Activated naive CD4-positive, alpha-beta T cell treated with anti-CD3 and anti-CD28 coated beads, Interleukin-2, amount 50 U/mL, for 24 hours (primary cell): ENCODE results near the gene ADARB1.
A peak's percentile ranks its signal among the peaks of the same experiment; 100 is the strongest.
"Not testable (repeated sequence)": the region's sequence is repeated elsewhere in the genome, so short reads cannot be mapped to it uniquely, and the experiment has no call there.

ENCODE experiments used
- H3K27ac Mint-ChIP-seq: one replicate; pipeline ENCODE4 v1.8.0; 2021; ENCODE audit warnings: mild to moderate bottlenecking, mixed read lengths
- H3K27me3 Mint-ChIP-seq: one replicate; pipeline ENCODE4 v1.8.0; 2021; ENCODE audit warnings: mixed read lengths
- H3K36me3 Mint-ChIP-seq: one replicate; pipeline ENCODE4 v1.8.0; 2021; ENCODE audit warnings: mixed read lengths
- H3K4me1 Mint-ChIP-seq: one replicate; pipeline ENCODE4 v1.8.0; 2021; ENCODE audit warnings: mixed read lengths
- H3K4me3 Mint-ChIP-seq: one replicate; pipeline ENCODE4 v1.8.0; 2021; ENCODE audit warnings: mild to moderate bottlenecking, mixed read lengths
- H3K9me3 Mint-ChIP-seq: one replicate; pipeline ENCODE4 v1.8.0; 2021; ENCODE audit warnings: mixed read lengths

Gene ADARB1, protein sequence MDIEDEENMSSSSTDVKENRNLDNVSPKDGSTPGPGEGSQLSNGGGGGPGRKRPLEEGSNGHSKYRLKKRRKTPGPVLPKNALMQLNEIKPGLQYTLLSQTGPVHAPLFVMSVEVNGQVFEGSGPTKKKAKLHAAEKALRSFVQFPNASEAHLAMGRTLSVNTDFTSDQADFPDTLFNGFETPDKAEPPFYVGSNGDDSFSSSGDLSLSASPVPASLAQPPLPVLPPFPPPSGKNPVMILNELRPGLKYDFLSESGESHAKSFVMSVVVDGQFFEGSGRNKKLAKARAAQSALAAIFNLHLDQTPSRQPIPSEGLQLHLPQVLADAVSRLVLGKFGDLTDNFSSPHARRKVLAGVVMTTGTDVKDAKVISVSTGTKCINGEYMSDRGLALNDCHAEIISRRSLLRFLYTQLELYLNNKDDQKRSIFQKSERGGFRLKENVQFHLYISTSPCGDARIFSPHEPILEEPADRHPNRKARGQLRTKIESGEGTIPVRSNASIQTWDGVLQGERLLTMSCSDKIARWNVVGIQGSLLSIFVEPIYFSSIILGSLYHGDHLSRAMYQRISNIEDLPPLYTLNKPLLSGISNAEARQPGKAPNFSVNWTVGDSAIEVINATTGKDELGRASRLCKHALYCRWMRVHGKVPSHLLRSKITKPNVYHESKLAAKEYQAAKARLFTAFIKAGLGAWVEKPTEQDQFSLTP

DNA sequence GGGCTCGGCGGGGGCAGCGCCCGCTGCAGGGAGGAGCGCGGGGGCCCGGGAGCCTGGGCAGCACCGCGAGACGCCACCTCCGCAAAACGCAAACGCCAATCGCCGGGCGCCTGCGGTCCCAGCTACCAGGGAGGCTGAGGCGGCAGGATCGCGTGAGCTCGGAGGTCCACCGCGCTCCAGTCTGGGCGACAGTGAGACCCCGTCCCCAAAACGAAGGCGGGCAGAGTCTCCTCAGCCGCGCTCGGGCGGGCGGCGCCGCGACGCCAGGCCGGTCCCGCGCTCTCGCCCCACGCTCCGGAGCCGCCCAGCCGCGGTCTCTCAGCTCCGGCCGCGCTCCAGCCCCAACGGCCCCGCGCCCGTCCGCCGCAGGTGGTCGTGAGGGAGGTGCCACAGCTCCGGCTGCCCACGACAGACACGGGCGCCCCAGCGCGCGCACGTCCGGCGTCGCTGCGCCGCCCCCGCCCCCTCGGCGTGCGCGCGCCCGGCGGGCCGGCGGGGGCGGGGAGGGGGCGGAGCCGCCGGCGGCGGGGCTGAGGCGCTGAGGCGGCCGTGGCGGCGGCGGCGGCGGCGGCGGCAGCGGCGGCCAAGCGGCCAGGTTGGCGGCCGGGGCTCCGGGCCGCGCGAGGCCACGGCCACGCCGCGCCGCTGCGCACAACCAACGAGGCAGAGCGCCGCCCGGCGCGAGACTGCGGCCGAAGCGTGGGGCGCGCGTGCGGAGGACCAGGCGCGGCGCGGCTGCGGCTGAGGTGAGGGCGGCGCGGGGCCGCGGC, at the start of gene ADARB1:
TSS of gene ADARB1 (plus strand) at position 533 of the 770 bp plus-strand sequence. CDS start 97,077 bp downstream, outside the sequence.
- Mint-ChIP-seq H3K36me3 (no peaks in the 10 kb centered on the region), H3K4me3 (peak within 1 kb of the TSS; percentile 96), H3K27ac (peak within 1 kb of the TSS; percentile 94), H3K9me3 (peaks cover 2% of the 10 kb centered on the region), H3K27me3 (no peaks in the 10 kb centered on the region), H3K4me1 (peaks cover 41% of the 10 kb centered on the region)

DNA sequence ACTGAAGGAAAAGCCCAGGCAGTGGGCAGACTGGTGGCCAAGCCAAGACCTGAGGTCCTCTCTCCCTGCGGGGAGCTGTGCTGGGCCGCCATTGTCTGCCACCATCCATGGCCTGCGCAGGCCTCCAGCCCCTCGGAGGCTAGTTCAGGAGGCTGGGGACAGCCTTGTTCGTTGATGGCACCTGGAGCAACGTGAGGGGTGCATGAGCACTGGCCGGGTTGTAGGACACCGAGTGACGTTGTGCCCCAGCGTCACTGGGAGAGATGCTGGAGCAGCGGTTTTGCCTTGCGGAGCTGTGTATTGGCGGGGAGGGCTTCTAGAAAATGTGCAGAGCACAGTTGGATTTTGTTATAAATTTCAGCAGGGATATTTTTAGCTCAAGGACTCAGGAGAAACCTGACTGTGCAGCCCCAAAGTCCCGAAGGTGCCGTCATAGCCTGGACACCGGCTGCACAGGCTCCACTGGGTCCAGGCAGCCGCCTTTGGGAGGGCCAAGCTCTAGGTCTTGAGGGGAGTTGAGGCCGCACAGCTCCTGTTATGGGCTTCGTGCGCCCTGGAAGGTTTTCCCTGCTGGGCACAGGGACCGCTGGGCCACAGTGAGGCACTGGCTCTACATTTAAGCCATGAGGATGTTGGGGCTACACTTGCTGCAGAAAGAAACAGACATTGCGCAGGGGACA, 48.2 kb upstream of the ADARB1 start:
- Mint-ChIP-seq H3K27ac (no peak overlapping the region), H3K9me3 (peaks cover 4% of the 10 kb centered on the region), H3K27me3 (no peaks in the 10 kb centered on the region), H3K4me3 (no peak overlapping the region), H3K36me3 (no peaks in the 10 kb centered on the region), H3K4me1 (no peaks in the 10 kb centered on the region)

DNA sequence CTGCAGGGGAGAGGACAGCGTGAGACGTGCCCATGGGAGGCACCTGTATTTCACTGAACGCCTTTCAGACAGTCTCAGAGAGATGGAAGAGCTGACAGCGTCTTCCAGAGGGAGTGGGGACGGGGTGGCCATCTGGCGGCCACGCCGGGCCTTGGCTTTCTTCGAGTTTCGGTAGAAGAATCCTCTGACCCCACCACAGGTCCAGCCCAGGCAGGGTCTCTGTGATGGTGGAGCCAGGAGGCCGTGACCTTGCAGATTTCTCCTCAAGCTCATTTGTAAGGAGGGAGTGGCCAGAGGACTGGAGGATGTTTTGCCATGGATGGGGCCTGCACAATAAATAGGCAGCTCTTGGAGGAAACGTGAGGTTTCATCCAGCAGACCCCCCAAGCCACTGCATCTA, 47.6 kb upstream of the ADARB1 start:
- H3K27ac Mint-ChIP-seq = no peak overlapping the region
- H3K4me3 Mint-ChIP-seq = no peak overlapping the region
- no peaks in the 10 kb centered on the region for H3K36me3 Mint-ChIP-seq
- no peaks in the 10 kb centered on the region for H3K27me3 Mint-ChIP-seq
- peaks cover 4% of the 10 kb centered on the region for H3K9me3 Mint-ChIP-seq
- no peaks in the 10 kb centered on the region for H3K4me1 Mint-ChIP-seq

DNA sequence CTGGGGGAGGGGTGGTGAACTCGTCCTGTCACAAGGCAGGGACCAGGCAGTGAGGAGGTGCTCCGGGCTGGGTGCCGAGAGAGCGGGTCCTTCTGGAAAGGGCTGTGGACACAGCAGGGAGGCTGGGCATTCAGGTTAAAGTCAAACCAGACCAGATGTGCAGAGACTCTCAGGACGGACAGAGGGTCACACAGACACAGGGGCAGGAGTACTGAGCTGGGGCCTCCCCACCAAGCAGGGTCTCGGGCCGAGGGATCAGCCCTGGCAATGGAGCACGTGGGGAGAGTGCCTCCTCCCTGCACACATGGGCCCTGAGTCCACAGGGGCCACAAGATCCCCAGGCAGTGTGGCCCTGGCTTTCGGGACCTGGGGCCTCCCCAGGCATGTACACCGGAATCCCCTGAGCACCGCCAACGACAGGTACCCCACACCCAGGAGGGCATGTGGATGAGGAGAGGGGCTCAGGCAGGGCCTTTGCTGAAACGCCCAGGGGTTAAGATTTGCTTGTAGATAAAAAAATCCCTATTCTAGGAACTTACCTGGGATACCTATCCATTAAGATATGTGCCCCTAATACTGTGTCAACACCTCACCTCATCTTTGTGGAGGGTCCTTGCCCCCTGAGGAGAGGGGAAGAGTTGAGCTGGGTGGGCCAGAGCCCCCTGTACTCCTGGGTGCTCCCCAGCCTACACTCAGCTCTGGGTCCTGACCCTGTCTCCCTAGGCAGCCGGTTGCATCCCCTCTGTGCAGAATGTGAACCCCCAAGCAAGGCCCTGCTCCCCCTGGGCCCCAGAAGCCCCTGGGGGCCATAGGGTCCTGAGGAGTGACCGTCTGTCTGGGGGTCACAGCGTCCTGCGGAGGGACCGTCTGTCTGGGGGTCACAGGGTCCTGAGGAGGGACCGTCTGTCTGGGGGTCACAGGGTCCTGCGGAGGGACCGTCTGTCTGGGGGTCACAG, 46.9 kb upstream of the ADARB1 start:
- H3K4me1 Mint-ChIP-seq = no peaks in the 10 kb centered on the region

DNA sequence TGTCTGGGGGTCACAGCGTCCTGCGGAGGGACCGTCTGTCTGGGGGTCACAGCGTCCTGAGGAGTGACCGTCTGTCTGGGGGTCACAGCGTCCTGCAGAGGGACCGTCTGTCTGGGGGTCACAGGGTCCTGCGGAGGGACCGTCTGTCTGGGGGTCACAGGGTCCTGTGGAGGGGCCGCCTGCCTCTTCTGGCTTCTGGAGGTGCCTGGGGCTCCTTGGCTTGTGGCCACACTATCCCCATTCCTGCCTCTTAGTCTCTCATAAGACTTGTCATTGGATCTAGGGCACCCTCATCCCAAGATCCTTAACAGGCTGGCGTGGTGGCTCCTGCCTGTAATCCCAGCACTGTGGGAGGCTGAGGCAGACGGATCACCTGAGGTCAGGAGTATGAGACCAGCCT, 45.7 kb upstream of the ADARB1 start:
- not testable (repeated sequence) for H3K4me3 Mint-ChIP-seq, H3K9me3 Mint-ChIP-seq, H3K36me3 Mint-ChIP-seq, H3K27me3 Mint-ChIP-seq, H3K27ac Mint-ChIP-seq, H3K4me1 Mint-ChIP-seq

More for the DNA sequence above, 46.9 kb upstream of the ADARB1 start:
- Mint-ChIP-seq H3K4me3 (no peak overlapping the region), H3K9me3 (peaks cover 4% of the 10 kb centered on the region), H3K27me3 (no peaks in the 10 kb centered on the region), H3K36me3 (no peaks in the 10 kb centered on the region), H3K27ac (no peak overlapping the region)

DNA sequence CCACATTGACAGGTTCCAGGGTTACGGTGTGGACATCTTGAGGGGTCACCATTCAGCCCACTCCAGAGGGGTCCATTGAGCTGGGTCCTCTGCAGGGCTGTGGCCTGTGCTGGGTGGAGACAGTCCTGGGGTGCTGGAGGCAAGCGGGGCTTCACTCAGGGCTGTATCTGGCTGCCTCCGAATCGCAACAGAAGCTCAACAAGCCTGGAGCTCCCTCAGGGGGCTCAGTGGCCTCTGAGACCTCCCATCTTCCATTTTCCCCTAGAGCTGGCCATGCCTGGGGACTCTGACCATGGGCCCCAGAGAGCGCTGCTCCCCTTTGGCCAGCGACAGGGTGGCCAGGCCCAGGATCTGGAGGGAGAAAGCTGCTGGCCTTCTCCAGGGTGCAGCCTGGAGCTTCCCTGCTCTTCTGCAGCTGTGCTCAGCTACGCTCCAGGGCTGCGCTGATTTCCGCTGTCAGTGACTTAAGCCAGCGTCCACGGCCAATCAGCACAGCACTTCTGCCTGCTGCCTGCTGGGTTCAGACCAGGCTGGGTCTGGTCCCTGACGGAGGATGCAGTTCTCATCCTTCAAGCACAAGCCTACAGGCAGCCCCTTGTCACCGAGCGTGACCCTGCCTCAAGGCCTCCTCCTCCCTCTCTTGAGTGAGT, 45.0 kb upstream of the ADARB1 start:
- Mint-ChIP-seq H3K27ac (no peak overlapping the region), H3K27me3 (no peaks in the 10 kb centered on the region), H3K4me1 (no peaks in the 10 kb centered on the region), H3K4me3 (no peak overlapping the region), H3K36me3 (no peaks in the 10 kb centered on the region), H3K9me3 (peaks cover 3% of the 10 kb centered on the region)

DNA sequence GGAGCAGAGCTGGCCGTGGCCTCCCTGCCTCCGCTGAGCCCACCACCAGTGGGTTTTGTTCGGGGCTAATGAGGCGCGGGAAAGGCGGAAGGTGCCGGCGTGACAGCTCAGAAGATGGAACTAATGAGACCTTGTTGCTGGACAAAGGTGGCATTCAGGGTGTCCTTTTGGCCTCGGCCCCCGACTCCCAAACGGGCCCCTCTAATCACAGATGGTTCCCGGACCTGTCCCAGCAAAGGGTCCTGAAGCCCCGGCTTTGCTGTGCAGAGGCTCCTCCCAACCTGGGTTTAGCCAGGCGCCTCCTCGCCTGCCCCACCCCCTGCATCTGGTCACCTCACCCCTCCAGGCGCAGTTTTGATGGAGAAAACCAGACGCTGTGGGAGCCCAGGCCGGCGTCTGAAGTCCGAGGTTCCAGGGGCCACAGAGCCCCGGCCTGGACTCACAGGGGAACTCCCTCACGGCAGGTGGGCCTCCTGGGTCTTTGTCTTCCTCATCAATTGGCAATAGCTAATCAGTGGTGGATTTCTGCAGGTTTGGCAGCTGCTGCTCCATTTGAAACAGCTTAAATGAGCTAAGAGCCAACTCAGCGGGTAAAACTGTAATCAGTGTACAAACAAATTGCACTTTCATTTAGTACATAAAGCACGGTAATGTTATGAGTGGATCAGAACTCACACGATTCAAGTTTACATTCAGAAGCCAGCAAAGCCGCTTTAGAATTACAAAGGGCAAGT, 44.3 kb upstream of the ADARB1 start:
- Mint-ChIP-seq H3K27me3 (no peaks in the 10 kb centered on the region), H3K4me3 (no peak overlapping the region), H3K9me3 (no peaks in the 10 kb centered on the region), H3K27ac (no peak overlapping the region), H3K36me3 (no peaks in the 10 kb centered on the region), H3K4me1 (no peaks in the 10 kb centered on the region)

DNA sequence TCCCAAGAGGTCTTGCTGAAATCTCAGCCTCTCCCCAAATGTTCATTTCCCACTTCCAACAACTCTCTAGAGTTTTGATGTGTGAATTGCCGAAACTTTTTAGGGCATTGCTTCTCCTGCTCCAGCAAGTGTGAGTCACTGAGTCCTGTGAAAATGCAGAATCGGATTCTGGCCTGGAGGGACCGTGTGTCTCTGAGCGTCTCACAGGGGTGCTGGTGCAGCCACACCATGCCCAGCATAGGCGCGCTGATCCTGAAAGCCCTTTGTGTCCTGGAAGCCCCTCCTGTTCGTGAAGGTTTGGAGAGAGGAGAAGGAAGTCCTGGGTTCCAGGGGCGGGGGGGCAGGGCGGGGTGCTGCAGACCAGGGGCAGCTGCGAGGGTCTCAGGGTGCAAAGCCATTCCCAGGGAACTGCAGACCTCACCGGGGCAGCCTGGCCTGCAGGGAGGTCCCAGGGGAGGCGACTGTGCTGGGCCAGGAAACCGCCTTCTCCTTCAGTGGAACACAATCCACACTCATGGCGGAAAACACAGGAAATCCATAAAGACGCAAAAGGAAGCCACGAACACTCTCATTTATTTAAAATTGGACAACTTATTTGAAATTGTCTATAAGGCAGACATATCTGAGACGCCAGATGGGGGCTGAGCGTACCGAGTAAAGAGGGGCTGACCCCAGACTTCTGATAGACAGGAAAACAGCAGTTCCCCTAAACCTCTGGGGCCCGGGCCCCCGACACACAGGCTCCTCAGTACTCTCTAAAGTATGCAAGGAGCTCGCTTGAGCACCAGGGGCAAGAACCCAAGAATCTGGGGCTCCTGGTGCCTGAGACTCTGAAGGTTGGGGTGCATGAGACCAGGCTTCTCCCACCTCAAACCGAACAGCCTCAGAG, 43.5 kb upstream of the ADARB1 start:
- Mint-ChIP-seq H3K4me3 (no peak overlapping the region), H3K9me3 (no peaks in the 10 kb centered on the region), H3K27me3 (no peaks in the 10 kb centered on the region), H3K27ac (peak overlapping the region; percentile 30), H3K36me3 (no peaks in the 10 kb centered on the region), H3K4me1 (no peaks in the 10 kb centered on the region)

DNA sequence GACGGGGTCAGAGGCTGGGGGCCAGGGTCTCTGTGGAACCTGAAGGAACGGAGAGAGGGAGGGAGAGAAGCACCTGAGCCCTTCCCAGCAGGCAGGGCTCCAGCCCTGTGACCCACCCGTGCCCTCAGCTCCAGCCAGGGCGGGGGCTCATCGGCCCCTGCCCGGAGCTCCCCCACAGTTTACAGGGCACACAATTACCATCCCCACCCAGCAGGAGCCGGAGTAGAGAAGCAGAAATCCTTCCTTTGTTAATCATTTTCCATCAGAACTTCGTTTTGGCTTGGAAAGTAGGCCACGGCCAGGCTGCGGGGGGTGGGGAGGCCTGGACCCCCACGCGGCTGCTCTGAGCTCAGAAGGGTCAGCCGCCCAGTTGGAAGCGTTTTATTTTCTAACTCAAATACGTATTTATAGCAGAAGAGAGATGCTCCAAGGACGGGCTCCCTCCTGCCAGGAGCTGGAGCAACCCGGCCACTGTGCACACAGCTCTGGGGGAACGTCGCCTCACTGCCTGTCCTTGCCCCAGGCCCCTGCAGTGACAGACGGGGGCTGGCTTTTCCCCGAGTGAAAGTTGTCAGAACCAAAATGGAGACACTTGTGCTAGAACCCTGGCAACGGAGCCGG, 42.7 kb upstream of the ADARB1 start:
- Mint-ChIP-seq H3K27ac (no peak overlapping the region), H3K27me3 (no peaks in the 10 kb centered on the region)

DNA sequence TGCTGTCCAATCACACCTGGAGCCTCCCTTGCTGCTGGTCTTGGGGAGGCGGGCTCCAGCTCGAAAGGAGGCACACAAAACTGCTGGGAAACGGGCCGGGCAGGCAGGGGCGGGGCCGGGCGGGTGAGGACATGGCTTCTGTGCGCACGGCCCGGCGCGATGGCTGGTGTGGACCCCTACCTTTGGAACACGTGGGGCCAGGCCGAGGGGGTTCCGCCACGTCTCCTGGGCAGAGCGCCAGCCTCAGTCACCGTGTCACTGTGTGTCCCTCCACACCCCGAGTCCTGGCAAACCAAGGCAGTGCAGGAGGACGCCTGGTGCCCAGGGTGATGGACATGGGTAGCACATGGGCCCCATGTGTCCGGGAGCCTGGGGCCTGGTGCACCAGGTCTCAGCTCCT, 42.0 kb upstream of the ADARB1 start:
- Mint-ChIP-seq H3K27me3 (no peaks in the 10 kb centered on the region), H3K27ac (no peak overlapping the region), H3K9me3 (no peaks in the 10 kb centered on the region)

More for the DNA sequence above, 42.7 kb upstream of the ADARB1 start:
- Mint-ChIP-seq H3K36me3 (no peaks in the 10 kb centered on the region), H3K9me3 (no peaks in the 10 kb centered on the region), H3K4me3 (no peak overlapping the region), H3K4me1 (no peaks in the 10 kb centered on the region)

DNA sequence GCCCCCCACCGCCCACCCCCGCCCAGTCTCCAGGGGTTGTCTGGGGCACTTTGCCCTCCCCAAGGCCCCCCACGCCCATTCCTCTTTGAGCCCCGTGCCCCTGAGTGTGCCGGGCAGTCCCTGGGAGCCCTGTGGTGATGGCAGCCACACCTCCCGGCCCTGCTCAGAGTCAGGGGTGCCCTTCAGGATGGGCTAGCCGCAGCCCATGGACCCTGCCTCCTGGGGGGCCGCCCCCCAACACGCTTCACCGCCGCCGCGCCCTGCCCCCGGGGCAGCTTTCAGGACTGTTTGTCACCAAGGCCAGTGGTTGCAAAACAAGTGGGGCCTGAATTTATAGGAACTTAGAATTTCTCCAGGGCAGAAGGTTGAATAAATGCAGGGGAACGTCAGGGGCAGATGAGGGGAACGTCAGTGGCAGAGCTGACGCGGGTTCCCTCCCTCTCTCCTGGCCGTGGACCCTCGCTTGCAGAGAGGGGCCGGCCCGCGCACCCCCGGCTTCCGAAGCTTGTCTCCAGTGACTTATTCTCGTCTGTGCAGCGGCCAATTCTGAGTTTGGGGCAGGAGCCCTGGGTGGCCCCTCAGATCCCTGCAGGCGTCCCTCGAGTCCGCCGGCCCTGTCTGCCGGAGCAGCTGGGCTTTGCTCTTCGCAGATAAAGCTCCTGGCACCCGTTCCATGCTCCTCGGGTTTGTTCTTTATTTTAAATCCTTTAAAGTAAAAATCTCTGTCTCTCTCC, 41.2 kb upstream of the ADARB1 start:
- no peaks in the 10 kb centered on the region for H3K4me1 Mint-ChIP-seq
- no peaks in the 10 kb centered on the region for H3K9me3 Mint-ChIP-seq
- no peaks in the 10 kb centered on the region for H3K36me3 Mint-ChIP-seq
- no peak overlapping the region for H3K27ac Mint-ChIP-seq
- no peaks in the 10 kb centered on the region for H3K27me3 Mint-ChIP-seq
- H3K4me3 Mint-ChIP-seq = no peak overlapping the region

More for the DNA sequence above, 42.0 kb upstream of the ADARB1 start:
- H3K36me3 Mint-ChIP-seq = no peaks in the 10 kb centered on the region
- H3K4me1 Mint-ChIP-seq = no peaks in the 10 kb centered on the region
- no peak overlapping the region for H3K4me3 Mint-ChIP-seq
